GM21737 (cell line): ENCODE results near the gene GOLGA6L6.
"Not testable (repeated sequence)": the region's sequence is repeated elsewhere in the genome, so short reads cannot be mapped to it uniquely, and the experiment has no call there.

Experiments used
- ATAC-seq: cut with Tn5 transposase; IDR thresholded peaks from one replicate; pipeline ENCODE4 v1.9.1; 2021; ENCODE audit warnings: mild to moderate bottlenecking, moderate library complexity; ENCODE audit not compliant: unreplicated experiment

GOLGA6L6 gene

DNA sequence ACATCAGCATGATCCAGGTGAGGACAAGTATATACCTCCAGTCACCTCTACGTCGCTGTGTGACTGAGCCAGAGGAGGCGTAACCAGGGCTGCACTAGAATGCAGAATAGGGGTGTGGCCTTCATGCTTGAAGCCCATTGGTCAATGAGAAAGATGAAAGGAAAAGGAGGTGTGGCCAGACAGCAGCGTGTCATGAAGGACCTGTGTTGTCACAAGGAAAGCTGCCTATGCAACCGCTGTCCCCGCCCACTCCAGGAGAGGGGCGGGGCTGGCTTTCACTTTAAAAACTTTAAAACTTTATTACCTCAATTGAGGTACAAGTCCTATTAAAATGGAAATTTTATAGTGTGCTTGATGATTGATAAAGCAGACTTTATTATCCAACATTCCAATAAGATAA, at the start of gene GOLGA6L6:
Gene GOLGA6L6 (minus strand): TSS at position 101 of the 400 bp plus-strand sequence. CDS start 91 bp downstream, at position 10.
- not testable (repeated sequence) for ATAC-seq

DNA sequence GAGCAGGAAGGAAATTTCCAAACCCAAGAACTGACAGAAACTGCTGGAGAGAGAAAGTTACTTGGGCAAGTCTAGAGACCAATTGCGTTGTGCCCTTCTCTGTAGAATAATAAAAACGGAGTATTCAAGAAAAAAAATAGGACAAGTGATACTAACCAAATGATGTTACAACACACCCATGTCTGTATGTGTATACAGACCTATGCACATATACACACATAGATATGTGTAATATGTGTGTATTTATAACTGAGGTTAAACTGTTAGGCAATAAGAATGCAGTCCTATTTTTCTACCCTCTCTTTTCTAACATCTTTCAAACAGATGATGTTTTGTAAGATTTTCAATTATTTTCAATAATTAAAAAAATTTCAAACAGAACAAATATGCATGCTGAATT, 48.5 kb upstream of the GOLGA6L6 start:
- ATAC-seq = not testable (repeated sequence)

- not testable (repeated sequence) for ATAC-seq
Observed at GRCh38 chr15:20586821-20587220, 45.2 kb upstream of the GOLGA6L6 start.

GRCh38 chr15:20582726-20583115, 41.1 kb upstream of the GOLGA6L6 start:
- not testable (repeated sequence) for ATAC-seq

DNA sequence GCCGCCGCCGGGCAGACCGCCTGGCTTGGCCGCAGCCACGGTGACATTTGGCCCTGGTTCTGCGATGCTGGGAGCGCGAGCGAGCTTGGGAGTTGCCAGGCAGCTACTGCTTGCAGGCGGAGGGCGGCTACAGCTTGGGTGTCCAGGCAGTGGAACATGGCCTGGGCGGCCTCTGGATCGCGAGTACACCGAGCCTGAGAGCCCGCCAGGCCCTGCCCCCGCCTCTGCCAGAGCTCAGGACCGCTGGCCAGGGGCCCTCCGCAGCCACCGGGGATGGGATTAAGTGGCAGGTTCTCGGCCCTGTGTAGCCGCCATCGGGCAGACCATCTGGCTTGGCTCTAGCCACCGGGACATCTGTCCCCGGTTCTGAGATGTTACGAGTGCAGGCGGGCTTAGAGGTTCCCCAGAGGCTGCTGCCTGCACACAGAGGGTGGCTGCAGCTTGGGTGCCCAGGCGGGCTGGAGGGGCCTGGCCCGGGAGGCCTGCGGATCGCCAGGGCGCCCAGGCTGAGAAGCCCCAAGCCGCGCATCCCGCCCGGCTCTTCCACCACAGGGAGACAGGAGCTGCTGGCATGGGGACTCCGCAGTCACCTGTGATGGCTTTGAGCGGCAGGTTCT, 40.6 kb upstream of the GOLGA6L6 start:
- ATAC-seq = not testable (repeated sequence)

DNA sequence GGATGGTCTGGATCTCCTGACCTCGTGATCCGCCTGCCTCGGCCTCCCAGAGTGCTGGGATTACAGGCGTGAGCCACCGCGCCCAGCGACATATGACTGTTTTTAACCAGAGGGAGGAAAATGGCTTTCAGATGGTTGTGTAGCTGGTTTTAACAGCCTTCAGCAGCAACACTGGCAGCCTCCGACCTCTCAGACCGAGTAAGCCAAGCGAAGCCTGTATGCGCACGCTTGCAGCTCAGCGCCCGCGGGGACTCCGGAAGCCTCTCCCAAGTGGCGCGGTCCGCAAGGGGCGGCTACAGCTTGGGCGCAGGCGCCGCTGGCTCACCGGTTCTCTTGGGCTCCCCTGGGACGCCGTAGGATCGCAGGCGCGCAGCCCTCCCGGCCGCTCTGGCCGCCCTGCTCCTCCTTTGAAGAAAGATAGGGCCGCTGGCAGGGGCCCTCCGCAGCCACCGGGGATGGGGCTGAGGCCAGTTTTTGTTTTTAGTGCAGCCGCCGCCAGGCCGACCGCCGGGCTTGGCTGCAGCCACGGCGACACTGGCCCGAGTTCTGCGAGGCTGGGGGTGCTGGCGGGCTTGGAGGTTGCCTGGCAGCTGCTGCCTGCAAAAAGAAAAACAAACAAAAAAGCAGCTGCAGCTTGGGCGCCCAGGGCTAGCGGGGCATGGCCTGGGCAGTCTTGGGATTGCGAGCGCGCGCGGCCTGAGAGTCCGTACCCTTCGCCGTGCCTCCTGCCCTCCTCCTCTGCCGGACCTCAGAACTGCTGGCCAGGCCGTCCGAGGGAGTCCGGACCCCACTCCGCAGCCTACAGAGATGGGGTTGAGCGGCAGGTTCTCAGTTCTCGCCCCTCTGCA, 39.9 kb upstream of the GOLGA6L6 start:
- not testable (repeated sequence) for ATAC-seq

DNA sequence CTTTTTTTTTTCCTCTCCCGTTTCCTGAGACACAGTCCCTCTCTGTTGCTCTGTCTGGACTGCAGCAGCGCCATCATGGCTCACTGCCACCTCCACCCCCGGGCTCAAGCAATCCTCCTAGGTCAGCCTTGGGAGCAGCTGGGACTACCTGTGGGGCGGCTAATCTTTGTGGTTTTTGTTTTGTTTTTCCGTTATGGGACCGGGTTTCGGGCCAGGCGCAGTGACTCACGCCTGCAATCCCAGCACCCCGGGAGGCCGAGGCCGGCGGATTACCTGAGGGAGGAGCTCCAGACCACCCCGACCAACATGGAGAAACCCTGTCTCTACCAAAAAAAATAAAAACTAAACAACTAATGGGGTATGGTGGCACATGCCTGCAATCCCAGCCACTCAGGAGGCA, 38.1 kb upstream of the GOLGA6L6 start:
- not testable (repeated sequence) for ATAC-seq

DNA sequence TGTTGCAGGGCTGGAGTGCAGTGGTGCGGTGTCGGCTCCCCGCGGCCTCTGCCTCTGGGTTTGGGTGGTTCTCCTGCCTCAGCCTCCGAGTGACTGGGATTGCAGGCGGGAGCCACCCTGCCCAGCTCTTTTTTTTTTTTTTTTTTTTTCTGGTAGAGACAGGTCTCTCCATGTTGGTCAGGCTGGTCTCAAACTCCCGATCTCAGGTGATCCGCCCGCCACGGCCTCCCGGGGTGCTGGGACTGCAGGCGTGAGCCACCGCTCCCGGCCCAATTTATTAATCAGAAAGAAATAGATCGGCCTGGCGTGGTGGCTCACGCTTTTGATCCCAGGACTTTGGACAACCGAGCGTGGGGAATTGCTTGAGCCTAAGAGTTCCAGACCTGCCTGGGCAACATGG, 9.7 kb upstream of the GOLGA6L6 start:
- ATAC-seq = not testable (repeated sequence)

DNA sequence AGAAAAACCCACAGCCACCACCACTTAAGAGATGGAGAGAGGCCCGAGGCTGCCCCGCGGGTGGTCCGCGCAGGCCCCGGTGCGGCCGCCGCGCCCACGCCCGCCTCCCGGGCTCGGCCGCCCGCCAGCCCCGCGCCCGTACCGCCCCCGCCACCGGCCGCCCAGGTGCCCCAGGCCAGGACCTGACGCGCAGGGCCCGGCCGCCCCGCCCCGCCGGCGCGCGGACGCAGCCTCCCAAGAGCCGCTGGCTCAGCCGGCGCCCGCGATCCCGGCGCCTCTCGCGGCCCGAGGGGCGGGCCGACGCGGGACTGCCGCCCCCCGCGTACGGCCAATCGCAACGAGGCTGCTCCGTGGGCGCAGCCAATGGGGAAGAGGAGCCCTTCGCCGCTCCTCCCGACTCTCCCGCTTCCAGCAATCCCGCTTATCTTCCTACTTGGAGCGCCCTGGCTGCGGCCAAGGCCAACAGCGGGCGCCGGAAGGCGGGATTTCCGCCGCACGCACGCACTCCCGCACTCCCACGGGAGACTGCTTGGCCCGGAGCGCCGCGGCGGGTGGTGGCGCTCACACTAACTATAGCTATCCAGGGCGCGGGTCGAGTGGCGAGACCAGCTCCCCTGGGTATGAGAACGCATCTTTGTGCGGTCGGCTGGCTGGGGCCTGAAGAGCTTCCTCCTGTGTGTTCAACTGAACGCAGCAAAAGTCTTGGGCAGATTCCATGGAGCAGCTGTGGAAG, 35.5 kb downstream of the GOLGA6L6 start:
- not testable (repeated sequence) for ATAC-seq

DNA sequence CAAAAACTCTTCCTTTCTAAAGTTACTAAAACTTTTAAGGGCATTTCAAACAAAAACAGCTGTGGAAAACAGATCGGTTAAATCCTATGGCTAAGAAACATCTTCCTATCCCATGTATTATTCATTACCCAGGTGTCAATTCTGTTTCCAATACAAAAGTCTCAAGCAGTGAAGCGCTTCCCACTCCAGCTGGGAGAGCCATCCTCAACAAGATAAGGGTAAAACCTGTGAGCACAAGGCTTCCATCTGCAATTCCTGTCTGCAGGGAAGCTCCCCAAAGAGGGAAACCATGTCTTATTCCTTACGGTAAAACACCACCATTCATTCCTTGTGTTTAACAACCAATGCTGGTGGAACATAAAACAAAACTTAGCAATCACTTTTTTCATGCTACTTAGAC, 38.8 kb downstream of the GOLGA6L6 start:
- not testable (repeated sequence) for ATAC-seq

DNA sequence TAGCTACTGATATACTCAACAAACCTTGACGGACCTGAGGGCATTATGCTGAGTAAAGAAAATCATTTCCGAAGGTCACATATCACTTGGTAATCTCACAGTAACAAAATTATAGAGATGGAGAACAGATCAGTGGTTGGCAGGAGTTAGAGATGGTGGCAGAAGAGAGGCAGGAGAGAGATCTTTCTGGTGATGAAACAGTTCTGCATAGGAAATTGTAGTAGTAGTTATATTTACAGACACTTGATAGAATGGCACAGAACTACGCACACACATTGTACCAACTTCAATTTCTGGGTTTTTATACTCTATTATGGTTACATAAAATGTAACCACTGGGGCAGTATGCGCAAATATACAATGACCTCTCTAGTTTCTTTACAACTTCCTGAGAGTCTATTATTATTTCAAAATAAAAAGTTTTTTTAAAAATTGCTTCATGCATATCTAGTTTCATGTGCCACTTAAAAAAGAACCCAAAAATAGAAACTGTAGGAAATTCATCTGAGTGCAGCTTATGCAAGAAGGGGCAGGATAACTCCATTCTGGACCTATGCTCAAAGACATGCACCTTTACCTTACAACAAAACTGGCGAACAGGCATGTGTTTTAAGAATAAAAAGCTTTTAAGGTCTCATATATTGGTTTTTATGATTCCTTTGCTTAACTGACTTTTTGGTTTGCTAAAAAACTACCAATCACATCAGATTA, 39.9 kb downstream of the GOLGA6L6 start:
- ATAC-seq = not testable (repeated sequence)

- not testable (repeated sequence) for ATAC-seq
Observed at GRCh38 chr15:20497781-20498180, 43.8 kb downstream of the GOLGA6L6 start.

GRCh38 chr15:20493035-20493434, 48.6 kb downstream of the GOLGA6L6 start:
- ATAC-seq = not testable (repeated sequence)

- ATAC-seq = not testable (repeated sequence)
Observed at GRCh38 chr15:20492598-20492997, 49.0 kb downstream of the GOLGA6L6 start.

DNA sequence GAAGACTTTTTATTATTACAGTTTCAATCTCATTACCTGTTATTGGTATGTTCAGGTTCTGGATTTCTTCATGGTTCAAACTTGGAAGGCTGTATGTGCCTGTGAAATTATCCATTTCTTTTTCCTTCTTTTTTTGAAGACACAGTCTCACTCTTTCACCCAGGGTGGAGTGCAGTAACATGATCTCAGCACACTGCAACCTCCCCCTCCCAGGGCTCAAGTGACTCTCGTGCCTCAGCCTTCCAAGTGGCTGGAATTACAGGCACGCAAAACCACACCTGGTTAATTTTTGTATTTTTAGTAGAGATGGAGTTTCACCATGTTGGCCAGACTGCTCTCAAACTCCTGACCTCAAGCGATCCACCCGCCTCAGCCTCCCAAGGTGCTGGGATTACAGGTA, 52.3 kb downstream of the GOLGA6L6 start:
- ATAC-seq = not testable (repeated sequence)
